ENCODE data around the gene OR2D3.
A peak's percentile ranks its signal among the peaks of the same experiment; 100 is the strongest.

Gene OR2D3

DNA sequence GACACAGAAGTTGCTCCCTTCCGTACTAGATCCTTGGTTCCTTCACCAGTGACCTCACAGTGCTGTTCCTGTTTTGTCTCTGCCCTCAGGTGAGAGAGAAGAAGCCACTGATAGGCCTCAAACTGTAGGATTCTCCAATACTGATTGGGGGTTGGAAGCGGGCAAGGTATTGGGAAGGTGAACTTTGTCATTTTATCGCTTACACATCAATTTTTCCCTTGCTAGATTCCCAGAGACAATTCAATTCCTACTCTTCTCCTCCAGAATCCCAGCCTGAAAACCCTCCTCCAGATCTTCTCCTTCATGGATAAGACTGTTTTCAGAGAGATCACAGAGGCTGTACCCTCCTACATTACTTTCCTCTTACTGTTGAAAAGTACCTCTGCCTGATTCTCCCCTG is 9.4 kb upstream of the OR2D3 start:
- TF ChIP-seq, protein P1, sequence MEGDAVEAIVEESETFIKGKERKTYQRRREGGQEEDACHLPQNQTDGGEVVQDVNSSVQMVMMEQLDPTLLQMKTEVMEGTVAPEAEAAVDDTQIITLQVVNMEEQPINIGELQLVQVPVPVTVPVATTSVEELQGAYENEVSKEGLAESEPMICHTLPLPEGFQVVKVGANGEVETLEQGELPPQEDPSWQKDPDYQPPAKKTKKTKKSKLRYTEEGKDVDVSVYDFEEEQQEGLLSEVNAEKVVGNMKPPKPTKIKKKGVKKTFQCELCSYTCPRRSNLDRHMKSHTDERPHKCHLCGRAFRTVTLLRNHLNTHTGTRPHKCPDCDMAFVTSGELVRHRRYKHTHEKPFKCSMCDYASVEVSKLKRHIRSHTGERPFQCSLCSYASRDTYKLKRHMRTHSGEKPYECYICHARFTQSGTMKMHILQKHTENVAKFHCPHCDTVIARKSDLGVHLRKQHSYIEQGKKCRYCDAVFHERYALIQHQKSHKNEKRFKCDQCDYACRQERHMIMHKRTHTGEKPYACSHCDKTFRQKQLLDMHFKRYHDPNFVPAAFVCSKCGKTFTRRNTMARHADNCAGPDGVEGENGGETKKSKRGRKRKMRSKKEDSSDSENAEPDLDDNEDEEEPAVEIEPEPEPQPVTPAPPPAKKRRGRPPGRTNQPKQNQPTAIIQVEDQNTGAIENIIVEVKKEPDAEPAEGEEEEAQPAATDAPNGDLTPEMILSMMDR (IDR thresholded peaks at IDR 0.05): no peak
- H3K9me3 ChIP-seq (ENCODE audit: control insufficient read depth, low read length): no peaks in the 10 kb centered on the region
- H3K36me3 ChIP-seq (ENCODE audit: control insufficient read depth, insufficient read depth, low read length): no peaks in the 10 kb centered on the region
- H3K27ac ChIP-seq: no peak overlapping the region
- H3K79me2 ChIP-seq: no peaks in the 10 kb centered on the region
- no peaks in the 10 kb centered on the region for H3K27me3 ChIP-seq (ENCODE audit: control insufficient read depth, insufficient read depth, low read length)
- no peak overlapping the region for H3K9ac ChIP-seq
- no peak overlapping the region for H3K4me2 ChIP-seq (ENCODE audit: low read length)
- no peaks in the 10 kb centered on the region for H3K4me1 ChIP-seq
- no peak overlapping the region for H2AFZ ChIP-seq
- no peak overlapping the region for H3K4me3 ChIP-seq (ENCODE audit: low read depth, low read length)

DNA sequence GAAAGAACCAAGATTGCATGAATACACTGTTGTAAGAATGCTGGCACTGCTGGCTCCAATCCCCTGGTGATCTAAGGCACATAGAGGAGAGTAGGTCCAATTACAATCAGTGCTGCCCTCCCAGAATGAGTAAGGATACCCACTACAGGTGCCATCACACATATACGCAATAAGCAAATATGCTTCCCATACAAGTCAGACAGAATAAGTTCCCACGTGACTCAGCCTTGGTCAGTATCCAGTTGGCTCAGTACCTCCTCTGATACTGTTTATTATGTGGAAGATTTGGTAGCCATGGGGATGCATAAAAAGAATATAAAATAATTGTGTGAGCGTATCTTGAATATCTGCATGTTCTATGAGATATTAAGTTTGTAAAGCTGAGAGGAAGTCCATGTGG is 8.9 kb upstream of the OR2D3 start:
- Histone ChIP-seq H3K4me3 (ENCODE audit: low read depth, low read length) (no peak overlapping the region), H3K36me3 (ENCODE audit: control insufficient read depth, insufficient read depth, low read length) (no peaks in the 10 kb centered on the region), H3K79me2 (no peaks in the 10 kb centered on the region), H3K9ac (no peak overlapping the region), H3K4me1 (no peaks in the 10 kb centered on the region), H2AFZ (no peak overlapping the region), H3K9me3 (ENCODE audit: control insufficient read depth, low read length) (no peaks in the 10 kb centered on the region), H3K27me3 (ENCODE audit: control insufficient read depth, insufficient read depth, low read length) (no peaks in the 10 kb centered on the region), H3K27ac (no peak overlapping the region), H3K4me2 (ENCODE audit: low read length) (no peak overlapping the region)
- TF ChIP-seq, protein P1 (IDR thresholded peaks at IDR 0.05): no peak

DNA sequence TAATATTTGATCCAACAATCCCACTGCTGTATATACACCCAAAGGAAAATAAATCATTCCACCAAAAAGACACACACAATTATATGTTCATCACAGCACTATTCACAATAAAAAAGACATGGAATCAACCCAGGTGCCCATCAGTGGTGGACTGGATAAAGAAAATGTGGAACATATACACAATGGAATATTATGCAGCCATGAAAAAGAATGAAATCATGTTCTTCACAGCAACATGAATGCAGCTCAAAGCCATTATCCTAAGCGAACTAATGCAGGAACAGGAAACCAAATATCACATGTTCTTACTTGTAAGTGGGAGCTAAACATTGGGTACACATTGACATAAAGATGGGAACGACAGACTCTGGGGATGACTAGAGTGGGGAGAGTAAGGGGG is 1.1 kb upstream of the OR2D3 start:
- Histone ChIP-seq H3K4me3 (ENCODE audit: low read depth, low read length) (no peak overlapping the region), H2AFZ (no peak overlapping the region), H3K9ac (no peak overlapping the region), H3K4me1 (no peaks in the 10 kb centered on the region), H3K27ac (no peak overlapping the region), H3K4me2 (ENCODE audit: low read length) (no peak overlapping the region), H3K36me3 (ENCODE audit: control insufficient read depth, insufficient read depth, low read length) (no peaks in the 10 kb centered on the region), H3K79me2 (no peaks in the 10 kb centered on the region), H3K27me3 (ENCODE audit: control insufficient read depth, insufficient read depth, low read length) (no peaks in the 10 kb centered on the region), H3K9me3 (ENCODE audit: control insufficient read depth, low read length) (no peaks in the 10 kb centered on the region)
- TF ChIP-seq, protein P1 (IDR thresholded peaks at IDR 0.05): no peak

DNA sequence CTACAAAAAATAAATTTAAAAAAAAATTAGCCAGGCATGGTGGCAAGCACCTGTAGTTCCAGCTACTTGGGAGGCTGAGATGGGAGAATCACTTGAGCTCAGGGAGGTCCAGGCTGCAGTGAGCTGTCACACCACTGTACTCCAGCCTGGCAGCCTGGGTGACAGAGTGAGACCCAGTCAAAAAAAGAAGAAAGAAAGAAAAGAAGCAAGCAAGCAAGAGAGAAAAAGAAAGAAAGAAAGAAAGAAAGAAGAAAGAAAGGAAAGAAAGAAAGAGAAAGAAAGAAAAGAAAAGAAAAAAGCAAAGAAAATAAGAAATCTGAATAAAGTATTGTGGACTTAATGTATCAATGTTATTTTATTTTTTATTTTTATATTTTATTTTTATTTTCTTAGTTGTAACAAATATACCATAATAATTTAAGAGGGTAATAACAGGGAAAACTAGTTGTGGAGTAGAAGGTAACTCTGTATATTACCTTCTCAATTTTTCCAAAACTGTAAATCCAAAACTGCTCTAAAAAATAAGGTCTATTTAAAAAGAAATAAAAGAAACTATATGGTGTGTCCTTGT is 4.3 kb downstream of the OR2D3 start:
- Histone ChIP-seq H3K79me2 (no peaks in the 10 kb centered on the region), H3K4me2 (ENCODE audit: low read length) (no peak overlapping the region), H3K36me3 (ENCODE audit: control insufficient read depth, insufficient read depth, low read length) (no peaks in the 10 kb centered on the region), H3K4me3 (ENCODE audit: low read depth, low read length) (no peak overlapping the region), H2AFZ (no peak overlapping the region), H3K9ac (no peak overlapping the region), H3K9me3 (ENCODE audit: control insufficient read depth, low read length) (no peaks in the 10 kb centered on the region), H3K27ac (no peak overlapping the region), H3K4me1 (no peaks in the 10 kb centered on the region), H3K27me3 (ENCODE audit: control insufficient read depth, insufficient read depth, low read length) (no peaks in the 10 kb centered on the region)
- TF ChIP-seq, protein P1 (IDR thresholded peaks at IDR 0.05): no peak

DNA sequence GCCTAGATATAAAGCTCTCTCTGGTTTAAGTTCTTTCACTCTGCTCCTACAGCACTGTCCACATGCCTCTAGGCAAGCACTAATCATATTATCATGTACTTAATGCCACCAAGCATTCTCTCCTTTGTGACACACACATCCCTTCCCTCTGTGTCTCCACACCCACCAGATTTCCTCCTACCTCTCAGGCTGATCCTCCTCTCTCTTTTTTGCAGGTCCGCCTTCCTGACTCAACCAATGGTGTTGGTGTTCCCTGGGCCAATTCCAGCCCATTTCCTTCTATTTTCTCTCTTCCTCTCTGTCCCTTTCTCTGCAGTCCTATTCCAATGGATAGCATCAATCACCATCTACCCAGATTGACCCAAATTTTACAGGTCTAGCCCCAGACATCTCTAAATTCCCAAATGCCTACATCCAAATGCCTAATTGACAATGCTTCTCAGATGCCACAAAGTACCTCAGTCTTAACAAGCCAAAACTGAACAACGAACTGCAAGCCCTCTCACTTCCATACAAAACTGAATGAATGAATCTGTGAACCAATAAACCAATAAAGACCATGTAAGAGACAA is 4.9 kb downstream of the OR2D3 start:
- Histone ChIP-seq H3K4me1 (no peaks in the 10 kb centered on the region), H3K4me2 (ENCODE audit: low read length) (peak overlapping the region; percentile 79), H3K9me3 (ENCODE audit: control insufficient read depth, low read length) (no peaks in the 10 kb centered on the region), H3K9ac (no peak overlapping the region), H2AFZ (peak overlapping the region; percentile 28), H3K27ac (no peak overlapping the region), H3K4me3 (ENCODE audit: low read depth, low read length) (peak overlapping the region; percentile 62), H3K36me3 (ENCODE audit: control insufficient read depth, insufficient read depth, low read length) (no peaks in the 10 kb centered on the region), H3K27me3 (ENCODE audit: control insufficient read depth, insufficient read depth, low read length) (no peaks in the 10 kb centered on the region), H3K79me2 (no peaks in the 10 kb centered on the region)
- TF ChIP-seq, protein P1 (IDR thresholded peaks at IDR 0.05): no peak
